Breast epithelium (tissue), 3 donors: Measurements from ENCODE around the gene RIPPLY3.
"Not testable (repeated sequence)": the region's sequence is repeated elsewhere in the genome, so short reads cannot be mapped to it uniquely, and the experiment has no call there.

Experiments
- CTCF ChIP-seq, 3 donors: fragments of 450-650 bp; IDR thresholded peaks; one replicate each; pipeline ENCODE4 v1.5.1; 2016 to 2017; ENCODE audit warnings: antibody characterized with exemption in 3 of 3, mild to moderate bottlenecking in 3 of 3, moderate library complexity in 3 of 3
- POLR2A ChIP-seq: fragments of 450-650 bp; IDR thresholded peaks from one replicate; pipeline ENCODE4 v1.6.1; 2016; ENCODE audit warnings: antibody characterized with exemption, mild to moderate bottlenecking, moderate library complexity
- POLR2AphosphoS5 ChIP-seq, 3 donors: sonication (generic); formaldehyde crosslinking; IDR thresholded peaks; one replicate each; pipeline ENCODE4 v1.6.1; 2017; ENCODE audit warnings: antibody characterized with exemption in 3 of 3

DNA sequence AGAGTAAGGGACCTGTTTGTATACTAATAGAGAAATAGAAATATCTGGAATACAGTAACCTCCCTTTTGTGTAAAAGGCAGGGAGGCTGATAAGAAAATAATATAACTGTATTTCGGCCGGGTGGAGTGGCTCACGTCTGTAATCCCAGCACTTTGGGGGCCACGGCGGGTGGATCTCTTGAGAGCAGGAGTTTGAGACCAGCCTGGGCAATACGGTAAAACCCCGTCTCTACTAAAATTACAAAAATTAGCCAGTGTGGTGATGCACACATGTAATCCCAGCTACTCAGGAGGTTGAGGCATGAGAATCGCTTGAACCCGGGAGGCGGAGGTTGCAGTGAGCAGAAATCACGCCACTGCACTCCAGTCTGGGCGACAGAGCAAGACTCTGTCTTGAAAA, 11.2 kb upstream of the RIPPLY3 start:
- TF ChIP-seq CTCF (IDR thresholded peaks at IDR 0.05); POLR2A; POLR2AphosphoS5 (IDR thresholded peaks at IDR 0.05): not testable (repeated sequence)
